Suppressor macrophage treated with lipopolysaccharide for 4 hours (primary cell): Measurements from ENCODE around the gene MAGI1.
"Not testable (repeated sequence)": the region's sequence is repeated elsewhere in the genome, so short reads cannot be mapped to it uniquely, and the experiment has no call there.

ENCODE experiments used
- DNase-seq: peaks from one replicate; pipeline ENCODE4 v3.0.0-alpha.2; 2020

The MAGI1 gene

DNA sequence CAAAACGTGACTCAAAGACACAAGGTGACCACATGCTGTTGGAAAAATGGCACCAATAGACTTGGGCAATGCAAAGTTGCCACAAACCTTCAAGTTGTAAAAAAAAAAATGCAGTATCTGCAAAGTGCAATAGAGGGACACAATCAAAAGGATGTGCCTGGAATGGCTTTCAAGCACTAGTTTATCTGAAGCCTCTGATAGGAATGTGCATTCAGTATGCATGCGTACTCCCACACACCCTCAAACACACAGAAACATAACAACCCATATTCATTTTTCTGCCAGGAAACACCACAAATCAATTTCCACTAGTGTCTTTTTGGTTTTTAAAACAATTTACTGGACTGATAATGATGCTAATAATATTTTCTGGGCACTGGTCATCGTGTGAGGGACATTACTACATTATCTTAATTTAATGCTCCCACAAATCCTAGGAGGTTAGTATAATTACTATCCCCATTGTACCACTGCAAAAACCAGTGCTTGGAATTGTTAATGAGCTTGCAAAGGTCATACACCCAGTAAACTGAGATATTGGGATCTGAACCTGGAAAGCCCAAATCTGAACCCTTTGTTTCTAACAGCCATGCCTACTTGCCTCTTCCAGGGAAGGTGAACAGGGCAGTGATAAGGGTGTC is 298.7 kb downstream of the MAGI1 start:
- no peak for DNase-seq

- no peak for DNase-seq
Measured at GRCh38 chr3:65734792-65735191, 303.9 kb downstream of the MAGI1 start.

GRCh38 chr3:65734382-65734781 is 304.3 kb downstream of the MAGI1 start:
- DNase-seq: no peak

GRCh38 chr3:65733459-65733858 is 305.3 kb downstream of the MAGI1 start:
- DNase-seq: no peak

GRCh38 chr3:65732051-65732935 is 306.4 kb downstream of the MAGI1 start:
- DNase-seq: peak; percentile 55

GRCh38 chr3:65730449-65730848 is 308.3 kb downstream of the MAGI1 start:
- DNase-seq: no peak

DNA sequence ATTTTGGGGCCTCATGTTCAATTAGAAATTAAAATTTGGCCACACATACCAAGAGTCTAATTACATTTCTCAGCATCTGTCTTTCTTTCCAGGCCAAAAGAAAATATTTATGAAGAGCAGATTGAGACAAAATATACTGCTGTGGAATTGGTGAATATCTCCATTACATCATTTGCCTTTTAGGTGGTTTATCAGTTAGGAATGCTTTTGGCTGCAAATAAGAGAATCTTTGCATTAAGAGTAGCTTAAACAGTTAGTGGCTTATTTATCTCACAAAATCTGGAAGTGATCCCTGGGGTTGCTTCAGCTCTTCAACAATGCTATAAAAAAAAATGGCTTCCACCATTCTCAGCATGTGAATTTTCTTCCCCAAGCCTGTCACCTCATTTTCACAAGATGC is 308.7 kb downstream of the MAGI1 start:
- no peak for DNase-seq

DNA sequence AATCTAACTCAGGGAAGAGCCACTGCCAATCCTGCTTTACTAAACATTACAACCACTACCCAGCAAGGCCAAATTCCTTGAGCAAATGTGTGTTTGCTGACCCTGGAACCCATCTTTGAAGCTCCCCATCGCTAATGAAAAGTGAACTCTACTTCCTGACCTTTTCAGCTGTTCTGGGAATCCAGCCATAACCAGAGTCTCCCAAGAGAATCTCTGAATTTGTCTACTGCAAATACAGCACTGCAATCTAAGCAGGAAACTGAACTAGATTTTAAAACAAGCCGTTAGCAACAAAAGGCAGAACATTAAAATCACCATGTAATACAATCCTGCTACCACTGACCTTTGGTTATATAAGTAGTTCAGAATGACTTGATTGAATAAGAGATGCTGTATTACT is 309.2 kb downstream of the MAGI1 start:
- DNase-seq: no peak

GRCh38 chr3:65728138-65728537 is 310.6 kb downstream of the MAGI1 start:
- no peak for DNase-seq

- no peak for DNase-seq
Measured at GRCh38 chr3:65723985-65724384, 314.7 kb downstream of the MAGI1 start.

DNA sequence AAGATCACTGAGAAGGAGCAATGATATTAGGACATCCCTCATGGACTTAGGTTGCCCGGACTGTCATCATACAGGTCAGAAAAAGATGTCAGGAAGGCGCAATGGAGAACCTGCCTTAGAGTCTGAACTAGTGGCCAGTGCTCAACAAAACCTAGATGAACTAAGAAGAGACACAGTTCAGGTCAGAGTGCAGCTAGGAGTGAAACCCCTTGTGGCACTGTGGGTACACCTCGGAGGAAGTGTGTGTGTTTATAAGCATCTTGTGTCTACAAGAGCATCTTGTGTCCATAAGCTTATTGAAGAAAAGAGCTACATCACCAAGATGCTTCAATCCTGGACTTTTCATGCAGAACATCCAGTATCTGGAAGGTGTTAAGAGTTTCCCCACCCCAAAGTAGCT is 315.7 kb downstream of the MAGI1 start:
- DNase-seq: no peak

GRCh38 chr3:65720989-65721737 is 317.6 kb downstream of the MAGI1 start:
- no peak for DNase-seq

DNA sequence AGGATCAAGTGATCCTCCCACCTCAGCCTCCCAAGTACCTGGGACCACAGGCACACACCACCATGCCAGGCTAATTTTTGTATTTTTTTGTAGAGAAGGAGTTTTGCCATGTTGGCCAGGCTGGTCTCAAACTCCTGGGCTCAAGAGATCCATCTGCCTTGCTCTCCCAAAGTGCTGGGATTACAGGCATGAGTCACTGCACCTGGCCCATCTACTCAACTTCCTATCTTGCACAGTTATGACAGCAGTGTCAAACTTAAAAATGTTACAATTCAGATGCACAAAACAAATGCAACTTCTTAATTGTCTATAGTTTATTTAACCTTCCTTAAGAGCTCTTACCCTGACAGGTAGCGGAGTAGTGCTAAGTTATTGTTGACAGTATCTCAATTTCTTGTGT is 319.1 kb downstream of the MAGI1 start:
- DNase-seq: not testable (repeated sequence)

DNA sequence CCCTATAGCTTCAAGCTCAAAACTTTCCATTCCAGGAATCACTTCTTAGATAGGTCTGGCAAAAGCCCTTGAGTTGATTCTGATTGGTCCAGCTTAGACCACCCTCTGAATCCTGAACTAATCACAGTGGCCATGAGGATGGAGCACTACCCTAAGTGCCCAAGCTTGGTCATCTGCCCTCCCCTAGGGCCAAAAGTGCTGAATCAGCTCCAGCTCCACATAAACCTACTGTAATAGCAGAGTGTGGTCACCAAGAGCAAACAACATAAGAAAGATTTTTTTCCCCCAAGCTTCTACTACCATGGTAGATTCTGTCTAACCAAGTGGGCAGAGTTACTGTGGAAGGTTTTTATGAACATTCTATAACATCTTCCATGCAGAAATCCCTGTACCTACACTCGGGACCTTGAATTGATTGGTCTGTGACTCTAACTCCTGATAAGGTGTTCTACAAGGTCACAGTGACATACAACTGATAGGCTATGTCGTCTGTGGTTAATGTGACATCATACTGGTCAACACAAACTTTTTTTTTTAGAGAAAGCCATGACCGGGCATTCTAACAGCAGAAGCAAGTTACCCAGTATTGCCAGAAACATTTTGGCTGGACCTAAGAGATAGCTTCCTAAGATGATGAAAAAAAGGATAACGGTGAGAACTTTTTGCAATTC is 320.9 kb downstream of the MAGI1 start:
- no peak for DNase-seq

- DNase-seq: no peak
Measured at GRCh38 chr3:65716071-65716751, 322.5 kb downstream of the MAGI1 start.

DNA sequence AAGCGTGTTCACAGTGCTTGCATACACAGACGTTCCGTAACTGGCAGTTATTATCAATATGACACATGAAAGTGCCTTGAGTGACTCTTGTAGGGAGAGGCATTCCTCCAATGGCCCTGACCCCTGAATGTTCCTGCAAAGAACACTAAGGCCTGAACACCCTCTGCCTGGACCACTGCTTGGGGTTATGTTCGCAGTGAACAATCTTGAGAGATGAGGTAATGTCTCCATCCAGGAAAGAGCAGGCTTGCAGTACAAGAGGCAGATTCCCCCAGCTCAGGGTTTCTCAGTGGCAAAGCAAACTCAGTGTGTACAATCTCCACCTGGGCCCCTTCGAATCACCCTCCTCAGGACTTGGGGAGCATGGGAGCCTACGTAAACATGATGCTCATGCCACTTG is 324.6 kb downstream of the MAGI1 start:
- no peak for DNase-seq

DNA sequence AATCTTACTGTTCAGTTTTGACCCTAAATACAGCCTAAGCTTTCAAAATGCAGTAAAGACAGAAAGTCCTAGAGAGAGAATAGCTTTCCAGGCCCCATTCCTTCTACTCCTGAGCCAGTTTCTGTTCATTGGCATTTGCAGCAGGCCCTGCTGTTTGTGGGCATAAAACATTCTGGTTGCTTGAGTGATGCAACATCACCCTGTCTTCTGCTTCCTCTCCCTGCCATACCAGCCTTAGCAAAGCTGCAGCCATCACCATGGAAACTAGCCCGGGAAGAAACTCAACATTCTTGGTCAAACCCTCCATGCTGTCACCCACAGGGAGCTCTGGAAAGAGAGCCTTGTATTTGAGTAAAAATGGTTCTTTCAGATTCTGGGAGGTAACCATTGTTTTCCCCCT is 325.7 kb downstream of the MAGI1 start:
- no peak for DNase-seq

DNA sequence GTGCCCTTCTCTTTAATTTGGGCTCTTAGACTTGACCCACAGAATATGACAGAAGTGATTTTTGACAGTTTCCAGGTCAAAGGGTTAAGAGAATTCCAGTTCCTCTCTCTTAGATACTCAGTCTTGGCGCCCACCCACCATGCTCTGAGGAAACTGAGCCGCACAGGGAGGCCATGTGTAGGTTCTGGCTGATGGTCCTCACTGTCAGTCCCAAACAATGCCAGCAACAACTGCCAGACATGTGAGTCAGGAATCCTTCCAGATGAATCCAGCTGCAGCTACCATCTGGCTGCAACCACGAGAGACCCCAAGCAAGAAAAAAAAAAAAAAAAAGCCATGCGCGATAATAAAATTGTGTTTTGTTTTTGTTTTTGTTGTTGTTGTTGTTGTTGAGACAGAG is 326.6 kb downstream of the MAGI1 start:
- DNase-seq: no peak

DNA sequence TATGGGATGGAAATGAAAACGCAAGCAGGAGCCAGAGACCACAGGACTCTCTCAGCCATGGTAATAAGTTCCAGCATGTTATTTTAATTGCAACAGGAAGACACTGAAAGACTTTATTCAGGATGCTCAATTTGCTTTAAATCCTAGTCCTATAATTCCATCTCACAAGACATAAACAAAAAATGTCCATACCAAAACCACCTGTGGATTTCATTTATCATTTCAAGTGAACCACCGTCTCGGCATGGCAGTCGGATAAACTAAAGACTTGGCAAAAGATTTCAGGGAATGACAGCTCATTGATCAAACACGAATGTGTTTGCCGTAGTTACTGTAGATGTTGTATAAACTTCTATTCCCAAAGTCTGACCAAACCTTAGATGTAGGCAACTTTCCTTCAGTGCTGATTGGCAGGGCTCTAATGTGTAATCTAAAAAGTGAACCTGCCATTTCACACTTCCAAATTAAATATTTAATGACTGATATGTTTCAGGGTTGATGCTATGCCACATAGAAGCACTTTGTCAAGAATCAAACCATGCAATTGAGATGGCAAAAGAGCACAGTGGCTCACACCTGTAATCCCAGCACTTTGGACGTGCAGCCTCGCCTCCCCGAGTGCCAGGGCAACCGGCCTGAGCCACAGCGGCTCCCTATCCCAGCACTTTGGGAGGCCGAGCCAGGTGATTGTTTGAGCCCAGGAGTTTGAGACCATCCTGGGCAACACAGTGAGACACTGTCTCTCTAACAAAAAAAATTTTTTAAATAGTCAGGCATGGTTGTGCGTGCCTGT is 331.7 kb downstream of the MAGI1 start:
- no peak for DNase-seq

DNA sequence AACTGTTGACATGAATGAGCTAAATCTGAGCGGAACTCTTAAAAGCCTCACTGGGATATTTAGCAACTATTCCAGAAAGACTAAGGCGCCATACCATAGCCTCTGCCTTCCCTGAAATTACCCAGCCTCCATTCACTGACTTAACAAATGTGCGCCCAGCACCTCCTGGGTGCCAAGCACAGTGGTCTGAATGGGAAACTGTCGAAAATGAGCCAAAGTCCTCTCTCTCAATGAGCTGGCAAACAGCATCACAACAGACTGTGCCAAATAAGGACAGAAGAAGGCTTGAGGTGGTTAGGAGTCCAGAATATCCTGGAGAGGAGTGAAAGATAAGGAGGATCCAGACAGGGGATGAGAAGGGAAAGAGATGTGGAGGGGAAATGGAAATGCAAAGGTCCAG is 332.4 kb downstream of the MAGI1 start:
- DNase-seq: no peak

DNA sequence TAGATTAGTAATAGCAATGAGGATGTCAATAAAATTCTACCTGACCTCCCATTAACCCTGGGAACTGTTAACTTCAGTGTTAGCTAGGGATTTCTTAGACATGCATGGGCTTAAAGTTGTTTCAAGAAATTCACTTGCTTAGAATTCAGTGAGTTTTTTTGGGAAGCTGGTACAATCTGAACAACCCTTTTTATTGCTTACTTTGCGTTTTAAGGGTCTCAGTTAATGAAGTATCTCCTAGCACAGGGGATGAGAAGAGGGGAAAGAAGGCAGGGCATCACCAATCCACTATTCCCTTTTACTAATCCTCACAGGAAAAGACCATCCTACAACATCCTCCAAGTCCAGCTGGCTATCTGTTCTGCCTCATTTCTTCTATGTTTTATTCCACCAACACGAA is 334.9 kb downstream of the MAGI1 start:
- DNase-seq: no peak

- no peak for DNase-seq
Measured at GRCh38 chr3:65703026-65703425, 335.7 kb downstream of the MAGI1 start.
